GM18505 (cell line): ENCODE results near the gene BLTP3B.

Source experiments
- ATAC-seq: cut with Tn5 transposase; IDR thresholded peaks from one replicate; pipeline ENCODE4 v1.9.1; 2021; ENCODE audit not compliant: unreplicated experiment
- POLR2A ChIP-seq: IDR thresholded peaks from 4 replicates; pipeline ENCODE4 v1.6.1; 2011; ENCODE audit warnings: borderline replicate concordance; ENCODE audit not compliant: insufficient read depth, insufficient read length; ENCODE audit errors: extremely low read depth

The BLTP3B gene

GRCh38 chr12:100173111-100173510 is 30.4 kb upstream of the BLTP3B start:
- ATAC-seq: no peak
- no peak for TF ChIP-seq POLR2A

- no peak for TF ChIP-seq POLR2A
- ATAC-seq: no peak
These were observed 28.6 kb upstream of the BLTP3B start for GRCh38 chr12:100171248-100171647.

DNA sequence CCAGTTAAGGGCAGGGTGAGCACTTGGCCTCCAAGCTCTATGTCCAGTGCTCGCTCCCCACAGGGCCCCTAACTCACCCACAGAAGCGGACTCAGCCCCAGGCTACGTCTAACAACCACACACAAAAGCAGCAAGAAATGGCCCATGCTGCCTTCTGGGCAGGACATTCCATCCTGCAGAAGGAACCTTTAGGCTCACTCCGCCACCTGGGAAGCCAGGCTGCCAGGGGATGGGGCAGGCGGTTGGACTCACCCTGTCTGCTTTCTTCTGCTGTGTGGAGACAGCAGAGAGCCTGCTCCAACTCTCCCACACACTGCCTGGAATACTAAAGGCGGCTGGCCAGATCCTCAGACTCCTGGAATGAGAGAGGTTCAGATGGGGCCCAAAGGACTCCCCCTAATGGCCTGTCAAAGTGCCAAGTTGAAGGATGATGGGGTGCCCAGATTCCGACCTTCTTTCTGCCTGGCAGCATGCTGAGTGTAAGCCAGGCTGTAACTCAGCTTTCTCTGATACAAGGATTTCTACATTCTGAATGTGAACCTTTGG is 27.7 kb upstream of the BLTP3B start:
- no peak for ATAC-seq
- TF ChIP-seq POLR2A: no peak

GRCh38 chr12:100169345-100169744 is 26.7 kb upstream of the BLTP3B start:
- no peak for TF ChIP-seq POLR2A
- ATAC-seq: no peak

GRCh38 chr12:100168562-100168961 is 25.9 kb upstream of the BLTP3B start:
- ATAC-seq: no peak
- TF ChIP-seq POLR2A: no peak

DNA sequence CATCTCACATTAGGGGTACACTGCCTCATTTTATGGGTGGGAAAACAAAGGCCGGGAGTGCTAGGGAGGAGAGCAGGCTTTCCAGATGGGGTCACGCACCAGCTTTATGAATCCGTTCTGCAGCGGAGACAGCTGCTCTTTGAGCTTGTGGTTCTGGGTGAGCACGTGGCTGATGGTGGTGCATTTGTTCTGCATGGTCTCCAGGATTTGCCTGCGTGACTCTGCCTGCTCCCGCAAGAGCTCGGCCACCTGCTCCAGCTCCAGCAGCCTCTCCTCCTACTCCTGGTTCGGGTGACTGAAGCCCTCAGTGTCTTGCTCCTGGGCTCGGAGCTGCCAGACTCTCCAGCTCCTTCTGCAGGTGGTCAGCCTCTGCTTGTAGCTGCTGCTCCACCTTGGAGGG is 23.6 kb upstream of the BLTP3B start:
- no peak for TF ChIP-seq POLR2A
- ATAC-seq: no peak

DNA sequence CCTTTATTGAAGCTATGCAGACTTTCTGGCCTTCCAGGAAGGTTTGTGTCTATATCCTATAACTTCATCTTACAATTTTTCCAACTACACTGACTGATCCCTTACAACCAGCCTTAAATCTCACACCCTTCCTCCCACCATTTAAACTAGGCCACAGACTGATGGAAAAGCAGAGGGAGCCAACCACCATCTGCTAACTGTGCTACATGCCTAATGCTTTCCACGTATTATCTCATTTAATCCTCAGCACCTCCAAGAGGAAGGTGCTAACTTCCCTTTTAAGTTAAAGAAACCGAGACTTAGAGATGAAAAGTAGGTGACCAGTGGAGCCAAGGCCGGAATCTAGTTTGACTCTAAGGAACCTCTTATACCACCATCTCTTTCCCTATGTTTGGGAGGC is 22.7 kb upstream of the BLTP3B start:
- no peak for ATAC-seq
- no peak for TF ChIP-seq POLR2A

DNA sequence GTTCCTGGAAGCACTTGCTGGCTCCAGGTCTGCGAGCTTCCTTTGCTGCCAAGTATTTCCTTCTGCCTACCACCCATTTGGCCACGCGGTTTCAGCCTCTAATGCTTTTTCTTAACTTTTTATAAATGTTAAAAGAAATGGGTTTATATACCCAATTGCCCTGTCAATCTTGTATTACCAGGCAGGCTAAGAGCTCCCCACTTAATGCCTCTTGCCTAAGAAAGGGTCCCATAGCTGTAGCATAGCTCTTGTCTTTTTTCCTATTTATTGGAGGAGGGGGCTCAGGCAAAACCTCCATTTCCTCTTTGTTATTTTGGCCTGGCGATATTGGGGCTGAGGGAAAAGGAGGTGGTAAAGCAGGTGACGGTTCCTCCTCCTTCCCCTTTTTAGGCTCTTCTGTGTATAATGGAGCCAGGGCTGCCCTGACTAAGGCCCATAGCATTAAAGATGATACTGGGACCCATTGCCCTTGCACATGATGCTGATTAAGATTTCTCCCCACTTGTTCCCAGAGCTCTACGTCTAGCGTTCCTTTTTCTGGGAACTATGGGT is 21.6 kb upstream of the BLTP3B start:
- ATAC-seq: no peak
- no peak for TF ChIP-seq POLR2A

DNA sequence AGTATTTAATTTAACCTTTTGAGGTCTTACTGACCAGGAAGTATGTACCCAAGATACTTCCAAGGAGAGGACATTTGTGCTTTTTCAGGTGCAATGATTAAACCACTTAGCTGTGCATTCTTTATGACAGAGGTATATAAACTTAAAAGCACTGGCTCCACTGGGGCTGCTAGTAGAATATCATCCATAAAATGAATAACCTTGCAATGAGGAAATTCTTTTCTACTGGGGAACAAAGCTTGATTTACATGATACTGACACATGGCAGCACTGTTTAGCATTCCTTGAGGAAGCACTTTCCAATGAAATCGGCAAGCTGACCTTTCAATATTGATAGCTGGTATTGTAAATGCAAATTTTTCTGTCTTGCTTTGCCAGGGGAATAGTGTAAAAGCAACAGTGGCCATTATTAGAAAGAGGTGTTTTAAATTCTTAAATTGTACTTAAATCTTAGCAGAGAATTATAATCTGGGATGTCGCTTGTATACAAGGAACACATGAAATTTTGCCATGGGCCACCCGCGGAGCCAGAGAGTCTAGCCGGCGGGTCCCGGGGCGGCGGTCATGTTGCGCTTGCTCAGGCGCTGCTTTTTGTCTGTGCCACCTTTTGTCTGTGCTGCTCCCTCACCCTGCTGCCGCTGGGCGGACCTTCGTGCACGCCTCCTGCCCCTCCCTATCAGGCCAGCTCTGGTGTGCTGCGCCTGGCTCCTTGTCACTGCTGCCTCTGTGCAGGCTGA is 20.9 kb upstream of the BLTP3B start:
- ATAC-seq: peak; percentile 100
- TF ChIP-seq POLR2A: no peak

DNA sequence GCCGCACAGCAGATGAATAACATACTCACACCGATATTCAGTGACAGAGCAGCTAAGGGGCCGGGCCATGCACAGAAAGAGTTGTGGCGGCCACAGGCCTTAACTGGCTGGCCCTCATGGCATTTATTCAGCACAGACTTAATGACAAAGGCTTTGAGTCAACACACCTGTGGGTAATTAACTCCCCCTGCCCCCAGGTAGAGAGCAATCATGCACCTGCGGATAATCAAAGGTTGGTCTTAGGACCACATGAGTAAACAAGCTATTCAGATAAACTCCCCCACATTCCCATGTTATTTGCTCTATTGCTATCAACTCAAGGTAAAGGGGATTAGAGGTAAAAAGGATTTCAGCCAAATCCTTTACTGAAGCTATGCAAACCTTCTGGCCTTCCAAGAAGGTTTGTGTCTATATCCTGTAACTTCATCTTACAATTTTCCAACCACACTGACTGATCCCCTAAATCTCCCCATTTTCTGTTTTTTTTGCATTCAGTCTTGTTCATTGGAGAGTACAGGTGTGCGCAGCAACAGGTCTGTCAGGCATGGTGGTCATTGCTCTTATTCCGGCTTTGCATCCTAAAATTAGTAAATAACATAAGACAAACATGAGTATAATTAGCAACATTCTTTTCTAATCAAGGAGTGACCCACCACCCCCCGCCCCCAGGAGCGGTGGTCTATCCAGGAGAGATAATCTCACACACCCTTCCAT is 16.9 kb upstream of the BLTP3B start:
- TF ChIP-seq POLR2A: no peak
- ATAC-seq: no peak

GRCh38 chr12:100158535-100158934 is 15.9 kb upstream of the BLTP3B start:
- no peak for ATAC-seq
- no peak for TF ChIP-seq POLR2A

DNA sequence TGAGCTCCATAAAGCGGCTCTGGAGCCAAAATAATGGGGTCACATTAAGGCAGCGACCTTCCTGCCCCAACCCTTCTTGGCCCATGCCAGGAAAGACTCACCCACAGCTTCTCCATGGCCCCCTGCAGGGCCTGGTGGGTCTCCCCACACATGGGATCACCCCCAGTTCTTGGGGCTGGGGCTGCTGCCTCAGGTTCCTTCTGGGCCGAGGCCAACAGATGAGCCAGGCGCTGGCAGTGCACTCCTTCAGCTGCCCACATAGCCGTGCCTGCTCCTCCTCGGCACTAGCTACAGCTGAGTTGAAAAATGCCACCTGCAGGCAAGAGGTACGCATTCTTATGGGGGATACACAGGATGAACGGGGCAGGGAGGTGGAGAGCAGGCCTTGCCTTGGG is 14.8 kb upstream of the BLTP3B start:
- TF ChIP-seq POLR2A: no peak
- ATAC-seq: no peak

DNA sequence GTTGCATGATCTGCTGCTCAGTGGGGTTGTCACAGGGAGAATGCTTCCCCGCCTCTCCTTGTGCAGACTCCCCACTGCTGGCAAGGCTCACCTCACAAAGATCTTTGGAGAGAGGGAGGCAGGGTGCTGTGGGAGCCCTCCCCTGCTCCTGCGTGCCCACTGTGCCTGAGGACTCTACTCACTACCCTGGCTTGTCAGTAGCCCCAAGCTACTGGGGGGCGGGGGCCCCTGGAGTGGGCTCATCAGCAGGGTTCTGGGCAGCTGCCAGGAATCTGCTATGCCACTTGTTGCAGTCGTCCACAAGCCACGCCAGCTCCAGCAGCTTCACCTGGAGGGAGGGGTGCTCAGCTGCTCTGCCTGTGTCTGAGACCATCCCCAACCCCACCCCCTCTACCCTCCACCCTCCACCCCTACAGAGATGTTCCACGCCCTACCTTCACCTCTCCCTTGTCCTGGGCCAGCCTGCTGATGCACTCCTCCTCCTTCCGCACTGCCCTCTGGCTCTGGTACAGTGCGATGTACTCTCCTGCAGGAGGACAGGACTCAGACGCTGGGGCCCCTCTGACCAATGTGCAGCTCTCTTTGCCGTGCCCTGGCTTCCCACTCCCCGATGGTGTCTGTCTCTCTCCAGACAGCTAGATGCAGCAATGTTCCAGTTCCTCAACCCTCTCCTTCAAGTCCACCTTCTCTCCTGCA is 14.2 kb upstream of the BLTP3B start:
- no peak for ATAC-seq
- no peak for TF ChIP-seq POLR2A
